HFFc6 (cell line): Measurements from ENCODE around the gene SLFN13. TPM values are rescaled to one million over a fixed set of nuclear protein-coding genes. Genes with fewer than 3 reads are reported as not detected.

Experiments used
- DNase-seq: peaks from one replicate; pipeline ENCODE4 v3.0.0-alpha.2; 2018
- H3K27ac Mint-ChIP-seq: 2 replicates; pipeline ENCODE4 v1.8.0; 2020; ENCODE audit warnings: mild to moderate bottlenecking, mixed read lengths
- H3K27me3 Mint-ChIP-seq: 2 replicates; pipeline ENCODE4 v1.8.0; 2021; ENCODE audit warnings: mild to moderate bottlenecking, moderate library complexity, mixed read lengths; ENCODE audit not compliant: insufficient read depth
- H3K36me3 Mint-ChIP-seq: 2 replicates; pipeline ENCODE4 v1.8.0; 2021; ENCODE audit warnings: low read depth, mixed read lengths
- H3K4me1 Mint-ChIP-seq: 2 replicates; pipeline ENCODE4 v1.8.0; 2020; ENCODE audit warnings: low read depth, mixed read lengths
- H3K4me3 Mint-ChIP-seq: 2 replicates; pipeline ENCODE4 v1.8.0; 2020; ENCODE audit warnings: mild to moderate bottlenecking, moderate library complexity, mixed read lengths
- H3K9me3 Mint-ChIP-seq: 2 replicates; pipeline ENCODE4 v1.8.0; 2020; ENCODE audit warnings: mild to moderate bottlenecking, mixed read lengths
- CTCF ChIP-seq: fragments of 200-600 bp; sonication (generic); IDR thresholded peaks from 2 replicates; pipeline ENCODE4 v1.5.0; 2021; ENCODE audit warnings: antibody characterized with exemption, mild to moderate bottlenecking
- total RNA-seq, 6 experiments: library from RNA; stranded (reverse); fragmentation: NEBNext Ultra II Directional; extraction: Animal tissue kit (Norgen Biotek cat#: 25700); gene quantifications; 2 replicates in 1 of 6; 3 replicates in 5 of 6; pipeline ENCODE4 v1.2.3, GENCODE V29; 2021

Gene SLFN13
- total RNA-seq, 6 experiments from 2014 or later, result 8.3 to 12.0 (median 10.8) TPM

- peaks cover 59% of the 10 kb centered on the region for H3K27me3 Mint-ChIP-seq
- H3K36me3 Mint-ChIP-seq, result peaks cover 6% of the 10 kb centered on the region
- no peaks in the 10 kb centered on the region; the same call in 1 of the 2 replicates for H3K9me3 Mint-ChIP-seq
- no peak for DNase-seq
- H3K27ac Mint-ChIP-seq, result no peak overlapping the region
- H3K4me1 Mint-ChIP-seq, result peaks cover 14% of the 10 kb centered on the region
- H3K4me3 Mint-ChIP-seq, result no peak overlapping the region
- TF ChIP-seq CTCF, result no peak
Measured at GRCh38 chr17:35489944-35490343, 41.4 kb upstream of the SLFN13 start.

GRCh38 chr17:35488991-35489390 lies 40.4 kb upstream of the SLFN13 start:
- Mint-ChIP-seq H3K36me3 (peaks cover 6% of the 10 kb centered on the region), H3K27me3 (peaks cover 60% of the 10 kb centered on the region), H3K4me1 (peaks cover 14% of the 10 kb centered on the region), H3K27ac (no peak overlapping the region), H3K9me3 (no peaks in the 10 kb centered on the region; the same call in 1 of the 2 replicates), H3K4me3 (no peak overlapping the region)
- no peak for DNase-seq
- TF ChIP-seq CTCF, result no peak

- Mint-ChIP-seq H3K4me1 (peaks cover 14% of the 10 kb centered on the region), H3K27ac (peak overlapping the region; percentile 70), H3K27me3 (peaks cover 53% of the 10 kb centered on the region), H3K9me3 (no peaks in the 10 kb centered on the region; the same call in 1 of the 2 replicates), H3K4me3 (peak overlapping the region; percentile 93), H3K36me3 (peaks cover 6% of the 10 kb centered on the region)
- peak; percentile 9 for DNase-seq
- no peak for TF ChIP-seq CTCF
Measured at GRCh38 chr17:35486920-35487732, 38.6 kb upstream of the SLFN13 start.

- no peak overlapping the region for H3K4me3 Mint-ChIP-seq
- no peak for DNase-seq
- TF ChIP-seq CTCF, result no peak
- peaks cover 29% of the 10 kb centered on the region for H3K27me3 Mint-ChIP-seq
- no peak overlapping the region for H3K27ac Mint-ChIP-seq
- H3K9me3 Mint-ChIP-seq, result no peaks in the 10 kb centered on the region
- H3K4me1 Mint-ChIP-seq, result no peaks in the 10 kb centered on the region
- H3K36me3 Mint-ChIP-seq, result no peaks in the 10 kb centered on the region
Measured at GRCh38 chr17:35479271-35479670, 30.7 kb upstream of the SLFN13 start.

GRCh38 chr17:35477248-35477647 lies 28.7 kb upstream of the SLFN13 start:
- Mint-ChIP-seq H3K27ac (no peak overlapping the region), H3K27me3 (peaks cover 23% of the 10 kb centered on the region; the same call in 1 of the 2 replicates), H3K36me3 (no peaks in the 10 kb centered on the region), H3K4me1 (no peaks in the 10 kb centered on the region), H3K9me3 (no peaks in the 10 kb centered on the region), H3K4me3 (no peak overlapping the region)
- no peak for DNase-seq
- no peak for TF ChIP-seq CTCF
